Measurements from ENCODE around the gene CNOT6.

GRCh38 chr5:180598316-180598701, 104.1 kb downstream of the CNOT6 start:
- TF ChIP-seq BACH1 (IDR thresholded peaks at IDR 0.05; ENCODE audit: borderline replicate concordance) (no peak), HDAC6 (IDR thresholded peaks at IDR 0.05; ENCODE audit: unreplicated experiment) (no peak), POLR2A (IDR thresholded peaks at IDR 0.05; ENCODE audit: low read depth, low read length) (no peak), GABPA (IDR thresholded peaks at IDR 0.05; ENCODE audit: low read depth) (no peak), ASH2L (IDR thresholded peaks at IDR 0.05; ENCODE audit: borderline replicate concordance, low read depth) (no peak), TCF7 (IDR thresholded peaks at IDR 0.05; ENCODE audit: borderline replicate concordance) (no peak), ATF3 (IDR thresholded peaks at IDR 0.05; ENCODE audit: borderline replicate concordance, extremely low read depth, low read depth, low read length) (no peak), USF2 (IDR thresholded peaks at IDR 0.05; ENCODE audit: borderline replicate concordance, low read depth, low read length) (no peak), ETV6 (conservative IDR thresholded peaks at IDR 0.05 in 1 of 2, IDR thresholded peaks at IDR 0.05 in 1 of 2; ENCODE audit: borderline replicate concordance in 1 of 2, low read depth in 1 of 2) (no peak), CTCF (IDR thresholded peaks at IDR 0.05 in 2 of 3, conservative IDR thresholded peaks at IDR 0.05 in 1 of 3; ENCODE audit: control insufficient read depth in 2 of 3, extremely low read depth in 1 of 3, insufficient read depth in 1 of 3, low read depth in 3 of 3, low read length in 3 of 3) (no peak), ATF2 (IDR thresholded peaks at IDR 0.05; ENCODE audit: low read length) (no peak), HDGF (IDR thresholded peaks at IDR 0.05) (no peak), EZH2 (IDR thresholded peaks at IDR 0.05; ENCODE audit: borderline replicate concordance, control insufficient read depth, low read depth, low read length) (no peak), FOXM1 (IDR thresholded peaks at IDR 0.05; ENCODE audit: low read depth, low read length) (no peak)

Data from GM12878 (cell line).